Transverse colon (tissue), 3 donors: ENCODE results near the gene NABP2.

Source experiments
- POLR2A ChIP-seq: fragments of 450-650 bp; IDR thresholded peaks from one replicate; pipeline ENCODE4 v1.6.1; 2016; ENCODE audit warnings: antibody characterized with exemption, mild to moderate bottlenecking, moderate library complexity
- TF ChIP-seq, protein P1 (sequence below), 5 experiments: fragments of 200-600 bp in 3 of 5; fragments of 450-650 bp in 2 of 5; sonication (generic) in 3 of 5; IDR thresholded peaks; 1 replicate in 2 of 5; 2 replicates in 3 of 5; pipeline ENCODE4 v1.5.1; 2016 to 2017; ENCODE audit warnings: antibody characterized with exemption in 5 of 5, inconsistent platforms in 3 of 5, mild to moderate bottlenecking in 2 of 5, moderate library complexity in 1 of 5

DNA sequence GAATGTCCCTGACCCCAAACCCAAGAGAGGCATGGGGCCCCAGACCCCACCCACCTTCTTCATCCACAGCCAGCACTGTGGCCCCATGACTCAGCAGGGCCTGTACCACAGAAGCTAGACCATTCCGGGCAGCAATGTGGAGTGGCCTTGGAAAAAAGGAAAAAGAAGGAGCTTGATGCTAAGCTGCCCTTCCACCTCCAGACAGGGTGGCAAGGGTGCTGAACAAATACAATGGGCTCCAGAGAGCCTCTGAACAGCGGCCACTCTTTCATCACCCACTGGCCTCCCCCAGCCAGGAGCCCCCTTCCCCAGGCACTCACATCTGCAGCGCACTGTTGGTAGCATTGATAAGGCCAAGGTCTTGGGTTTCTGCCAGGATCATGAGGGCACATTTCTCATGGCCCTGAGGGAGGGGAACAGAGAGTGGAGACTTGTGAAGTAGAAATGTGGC lies 19.6 kb downstream of the NABP2 start:
- TF ChIP-seq, protein P1, sequence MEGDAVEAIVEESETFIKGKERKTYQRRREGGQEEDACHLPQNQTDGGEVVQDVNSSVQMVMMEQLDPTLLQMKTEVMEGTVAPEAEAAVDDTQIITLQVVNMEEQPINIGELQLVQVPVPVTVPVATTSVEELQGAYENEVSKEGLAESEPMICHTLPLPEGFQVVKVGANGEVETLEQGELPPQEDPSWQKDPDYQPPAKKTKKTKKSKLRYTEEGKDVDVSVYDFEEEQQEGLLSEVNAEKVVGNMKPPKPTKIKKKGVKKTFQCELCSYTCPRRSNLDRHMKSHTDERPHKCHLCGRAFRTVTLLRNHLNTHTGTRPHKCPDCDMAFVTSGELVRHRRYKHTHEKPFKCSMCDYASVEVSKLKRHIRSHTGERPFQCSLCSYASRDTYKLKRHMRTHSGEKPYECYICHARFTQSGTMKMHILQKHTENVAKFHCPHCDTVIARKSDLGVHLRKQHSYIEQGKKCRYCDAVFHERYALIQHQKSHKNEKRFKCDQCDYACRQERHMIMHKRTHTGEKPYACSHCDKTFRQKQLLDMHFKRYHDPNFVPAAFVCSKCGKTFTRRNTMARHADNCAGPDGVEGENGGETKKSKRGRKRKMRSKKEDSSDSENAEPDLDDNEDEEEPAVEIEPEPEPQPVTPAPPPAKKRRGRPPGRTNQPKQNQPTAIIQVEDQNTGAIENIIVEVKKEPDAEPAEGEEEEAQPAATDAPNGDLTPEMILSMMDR (IDR thresholded peaks at IDR 0.05), result no peak
- TF ChIP-seq POLR2A, result no peak
